Measurements from ENCODE around the gene MAEL. TPM values are rescaled to one million over a fixed set of nuclear protein-coding genes. Genes with fewer than 3 reads are reported as not detected.

Gene MAEL
- total and polyA plus RNA-seq, 2 experiments from 2014 or later: 0.45 TPM; not detected in 1

DNA sequence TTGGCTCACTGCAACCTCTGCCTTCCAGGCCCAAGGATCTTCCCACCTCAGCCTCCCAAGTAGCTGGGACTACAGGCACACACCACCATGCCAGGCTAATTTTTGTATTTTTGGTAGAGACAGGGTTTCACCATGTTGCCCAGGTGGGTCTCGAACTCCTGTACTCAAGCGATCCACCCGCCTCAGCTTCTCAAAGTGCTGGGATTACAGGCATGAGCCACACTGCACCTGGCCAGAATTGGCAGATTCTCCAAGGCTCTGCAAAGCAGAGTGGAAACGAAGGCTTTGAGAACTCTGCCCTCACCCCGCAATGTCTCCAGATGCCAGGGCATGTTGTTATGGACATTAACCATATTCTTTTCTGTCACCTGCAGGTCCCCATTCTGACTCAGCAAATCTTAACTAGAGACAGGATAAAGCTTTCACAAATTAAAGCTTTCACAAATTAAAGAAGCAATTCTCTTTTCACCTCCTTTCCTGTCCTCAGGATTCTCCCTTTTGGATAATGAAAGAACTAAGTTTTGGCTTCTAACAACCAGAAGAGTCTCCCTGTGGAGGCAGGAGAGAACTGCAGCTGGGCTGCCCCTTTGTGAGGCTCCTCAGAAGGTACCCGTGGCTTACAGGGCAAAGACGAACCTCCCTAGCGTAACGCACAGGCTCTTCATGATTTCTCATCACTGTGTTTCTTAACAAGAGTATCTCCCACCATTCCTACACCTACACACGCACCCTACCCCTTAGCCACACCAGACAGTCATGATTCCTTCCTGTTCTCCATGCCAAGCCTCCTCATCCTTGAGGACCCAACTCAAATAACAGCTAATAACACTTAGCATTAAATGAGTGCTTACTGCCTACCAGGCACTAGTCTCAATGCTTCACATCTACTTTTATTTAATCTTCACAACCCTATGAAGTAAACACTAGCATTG, 71.3 kb downstream of the MAEL start:
- no peak overlapping the region for H3K4me3 ChIP-seq
- TF ChIP-seq, protein P1, sequence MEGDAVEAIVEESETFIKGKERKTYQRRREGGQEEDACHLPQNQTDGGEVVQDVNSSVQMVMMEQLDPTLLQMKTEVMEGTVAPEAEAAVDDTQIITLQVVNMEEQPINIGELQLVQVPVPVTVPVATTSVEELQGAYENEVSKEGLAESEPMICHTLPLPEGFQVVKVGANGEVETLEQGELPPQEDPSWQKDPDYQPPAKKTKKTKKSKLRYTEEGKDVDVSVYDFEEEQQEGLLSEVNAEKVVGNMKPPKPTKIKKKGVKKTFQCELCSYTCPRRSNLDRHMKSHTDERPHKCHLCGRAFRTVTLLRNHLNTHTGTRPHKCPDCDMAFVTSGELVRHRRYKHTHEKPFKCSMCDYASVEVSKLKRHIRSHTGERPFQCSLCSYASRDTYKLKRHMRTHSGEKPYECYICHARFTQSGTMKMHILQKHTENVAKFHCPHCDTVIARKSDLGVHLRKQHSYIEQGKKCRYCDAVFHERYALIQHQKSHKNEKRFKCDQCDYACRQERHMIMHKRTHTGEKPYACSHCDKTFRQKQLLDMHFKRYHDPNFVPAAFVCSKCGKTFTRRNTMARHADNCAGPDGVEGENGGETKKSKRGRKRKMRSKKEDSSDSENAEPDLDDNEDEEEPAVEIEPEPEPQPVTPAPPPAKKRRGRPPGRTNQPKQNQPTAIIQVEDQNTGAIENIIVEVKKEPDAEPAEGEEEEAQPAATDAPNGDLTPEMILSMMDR (IDR thresholded peaks at IDR 0.05; ENCODE audit: poor library complexity): no peak
- TF ChIP-seq EZH2phosphoT487 (IDR thresholded peaks at IDR 0.05; ENCODE audit: low read depth, severe bottlenecking, unreplicated experiment): no peak
- TF ChIP-seq EZH2 (IDR thresholded peaks at IDR 0.05; ENCODE audit: borderline replicate concordance): no peak

DNA sequence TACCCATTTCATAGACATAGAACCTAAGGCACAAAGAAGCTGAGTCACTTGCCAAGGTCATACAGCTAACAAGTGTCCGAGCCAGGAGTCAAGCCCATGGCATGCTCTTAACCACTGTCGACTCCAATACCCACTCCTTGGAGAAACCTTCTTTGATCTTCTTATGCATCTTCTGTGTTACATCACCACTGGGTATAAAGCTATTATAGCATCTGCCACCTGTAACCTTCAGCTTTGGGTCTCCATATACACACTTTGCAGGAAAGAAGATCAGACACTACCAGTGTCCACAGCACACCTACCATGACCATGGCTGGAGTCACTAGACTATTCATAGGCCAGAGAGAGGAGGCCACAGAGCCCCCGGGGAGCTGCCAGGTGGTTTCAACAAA, 72.0 kb downstream of the MAEL start:
- TF ChIP-seq, protein P1 (IDR thresholded peaks at IDR 0.05; ENCODE audit: poor library complexity): no peak
- TF ChIP-seq EZH2 (IDR thresholded peaks at IDR 0.05; ENCODE audit: borderline replicate concordance) (no peak), EZH2phosphoT487 (IDR thresholded peaks at IDR 0.05; ENCODE audit: low read depth, severe bottlenecking, unreplicated experiment) (no peak)
- H3K4me1 ChIP-seq (ENCODE audit: insufficient read depth): no peaks in the 10 kb centered on the region
- WGBS (ENCODE audit: low lambda C conversion rate, missing lambda C conversion rate): 91% methylated on average over 3 of the region's 3 CpGs
- no peak overlapping the region for H3K4me3 ChIP-seq
- H3K79me2 ChIP-seq: no peaks in the 10 kb centered on the region
- H3K9me2 ChIP-seq (replicated peaks; ENCODE audit: insufficient read depth): no peaks in the 10 kb centered on the region
- H2AFZ ChIP-seq: no peak overlapping the region
- no peaks in the 10 kb centered on the region for H4K20me1 ChIP-seq (ENCODE audit: insufficient read depth, poor library complexity, severe bottlenecking)
- no peaks in the 10 kb centered on the region for H3K9me3 ChIP-seq (ENCODE audit: low read depth)
- no peaks in the 10 kb centered on the region for H3K27me3 ChIP-seq
- DNase-seq (ENCODE audit: low spot score): no peak
- H3K27ac ChIP-seq: no peak overlapping the region
- H3K4me2 ChIP-seq: no peak overlapping the region
- no peaks in the 10 kb centered on the region for H3K36me3 ChIP-seq (replicated peaks; ENCODE audit: insufficient read depth, low read depth)

More for the DNA sequence above, 71.3 kb downstream of the MAEL start:
- no peaks in the 10 kb centered on the region for H3K27me3 ChIP-seq
- no peaks in the 10 kb centered on the region for H3K36me3 ChIP-seq (replicated peaks; ENCODE audit: insufficient read depth, low read depth)
- H3K9me2 ChIP-seq (replicated peaks; ENCODE audit: insufficient read depth): no peaks in the 10 kb centered on the region
- no peaks in the 10 kb centered on the region for H4K20me1 ChIP-seq (ENCODE audit: insufficient read depth, poor library complexity, severe bottlenecking)
- no peak overlapping the region for H2AFZ ChIP-seq
- no peak overlapping the region for H3K4me2 ChIP-seq
- no peak for DNase-seq (ENCODE audit: low spot score)
- WGBS (ENCODE audit: low lambda C conversion rate, missing lambda C conversion rate): 78% methylated on average over 10 of the region's 10 CpGs
- no peak overlapping the region for H3K27ac ChIP-seq
- no peaks in the 10 kb centered on the region for H3K4me1 ChIP-seq (ENCODE audit: insufficient read depth)
- no peaks in the 10 kb centered on the region for H3K9me3 ChIP-seq (ENCODE audit: low read depth)
- H3K79me2 ChIP-seq: no peaks in the 10 kb centered on the region

DNA sequence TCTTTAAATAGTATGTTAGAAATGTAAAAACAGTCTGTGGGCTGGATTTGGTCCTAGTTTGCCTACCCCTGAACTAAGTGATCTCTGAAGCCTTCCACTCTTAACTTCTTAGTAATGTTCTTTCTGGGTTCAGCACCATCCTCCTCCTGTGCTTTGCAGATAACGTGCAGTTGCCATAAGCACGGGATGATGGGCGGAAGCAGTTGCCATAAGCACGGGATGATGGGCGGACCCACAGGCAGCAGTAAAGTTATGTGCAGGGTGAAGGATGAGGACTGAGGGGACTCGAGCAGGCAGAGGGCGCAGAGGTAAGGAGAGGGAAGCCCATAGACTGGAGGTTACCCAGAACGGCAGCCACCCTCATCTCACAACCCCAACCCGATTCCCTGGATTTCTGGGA, 75.5 kb downstream of the MAEL start:
- no peak for DNase-seq (ENCODE audit: low spot score)
- TF ChIP-seq EZH2 (IDR thresholded peaks at IDR 0.05; ENCODE audit: borderline replicate concordance) (no peak), EZH2phosphoT487 (IDR thresholded peaks at IDR 0.05; ENCODE audit: low read depth, severe bottlenecking, unreplicated experiment) (no peak)
- TF ChIP-seq, protein P1 (IDR thresholded peaks at IDR 0.05; ENCODE audit: poor library complexity): no peak
- Histone ChIP-seq H3K9me2 (replicated peaks; ENCODE audit: insufficient read depth) (no peaks in the 10 kb centered on the region), H2AFZ (no peak overlapping the region), H3K4me3 (no peak overlapping the region), H3K9me3 (ENCODE audit: low read depth) (no peaks in the 10 kb centered on the region), H3K36me3 (replicated peaks; ENCODE audit: insufficient read depth, low read depth) (no peaks in the 10 kb centered on the region), H3K27me3 (no peaks in the 10 kb centered on the region), H3K79me2 (no peaks in the 10 kb centered on the region), H3K4me1 (ENCODE audit: insufficient read depth) (no peaks in the 10 kb centered on the region), H4K20me1 (ENCODE audit: insufficient read depth, poor library complexity, severe bottlenecking) (no peaks in the 10 kb centered on the region), H3K27ac (no peak overlapping the region), H3K4me2 (no peak overlapping the region)
- WGBS (ENCODE audit: low lambda C conversion rate, missing lambda C conversion rate): 85% methylated on average over 9 of the region's 9 CpGs
